Right forelimb (tissue), 1 donor: ENCODE measurements around the gene UBALD1.

Experiments
- DNase-seq: peaks from one replicate; pipeline ENCODE4 v3.0.0-alpha.2; 2018

The UBALD1 gene

DNA sequence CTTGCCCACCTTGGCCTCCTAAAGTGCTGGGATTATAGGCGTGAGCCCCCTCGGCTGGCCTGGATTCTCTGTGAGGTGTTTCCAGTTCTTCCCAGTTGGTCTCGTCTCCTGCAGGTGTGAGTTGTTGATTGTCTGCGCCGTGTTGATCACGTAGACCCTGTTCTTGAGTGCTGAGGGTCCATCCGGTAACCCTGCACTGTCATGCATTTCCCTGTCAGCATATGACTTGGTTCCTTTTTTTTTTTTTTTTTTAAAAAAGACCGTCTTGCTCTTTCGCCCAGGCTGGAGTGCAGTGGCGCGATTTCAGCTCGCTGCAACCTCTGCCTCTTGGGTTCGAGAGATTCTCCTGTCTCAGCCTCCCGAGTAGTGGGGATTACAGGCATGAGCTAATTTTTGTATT is 27.2 kb upstream of the UBALD1 start:
- DNase-seq: no peak

DNA sequence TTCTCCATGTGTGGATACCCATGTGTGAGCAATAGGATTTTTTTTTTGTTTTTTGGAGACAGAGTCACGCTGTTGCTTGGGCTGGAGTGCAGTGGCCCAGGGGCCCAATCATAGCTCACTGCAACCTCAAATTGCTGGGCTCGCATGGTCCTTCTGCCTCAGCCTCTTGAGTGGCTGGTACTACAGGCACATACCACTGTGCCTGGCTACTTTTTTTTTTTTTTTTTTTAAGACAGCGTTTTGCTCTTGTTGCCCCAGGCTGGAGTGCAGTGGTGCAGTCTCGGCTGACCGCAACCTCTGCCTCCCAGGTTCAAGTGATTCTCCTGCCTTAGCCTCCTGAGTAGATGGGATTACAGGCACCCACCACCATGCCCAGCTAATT is 26.6 kb upstream of the UBALD1 start:
- DNase-seq: no peak

DNA sequence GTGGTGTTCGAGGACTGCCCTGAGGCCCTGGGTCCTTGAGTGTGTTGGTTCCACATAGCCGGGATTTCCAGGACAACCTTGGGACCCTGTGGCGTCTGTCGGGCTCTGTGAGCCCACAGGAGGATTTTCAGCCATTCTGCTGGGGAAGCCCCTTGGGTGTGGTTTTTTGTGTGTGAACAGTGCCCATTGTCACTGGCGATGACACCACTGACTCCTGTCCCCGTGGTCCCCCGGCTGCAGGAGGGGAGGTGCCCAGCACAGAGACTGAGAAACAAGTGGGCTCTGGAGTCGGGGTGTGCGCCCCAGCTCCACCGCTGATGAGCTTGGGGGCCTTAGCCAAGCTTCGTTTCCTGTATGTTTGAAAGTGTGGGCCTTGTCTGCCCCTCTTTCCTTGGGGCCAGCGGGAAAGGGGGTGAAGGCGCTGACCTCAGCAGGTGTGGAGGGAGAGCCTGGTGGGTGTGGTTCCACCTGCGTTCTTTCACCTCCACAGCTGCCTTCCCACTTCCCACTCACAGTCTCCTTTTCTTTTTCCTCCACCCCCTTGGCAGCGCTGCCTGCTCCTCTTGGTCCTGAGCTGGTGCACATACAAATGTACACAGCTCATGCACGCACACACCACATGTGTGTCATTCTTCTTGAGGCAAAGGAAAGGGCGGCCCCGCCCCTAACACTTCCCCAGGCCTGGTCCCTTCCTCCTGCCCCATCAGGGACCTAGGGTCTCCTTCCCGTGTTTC is 26.1 kb upstream of the UBALD1 start:
- no peak for DNase-seq

DNA sequence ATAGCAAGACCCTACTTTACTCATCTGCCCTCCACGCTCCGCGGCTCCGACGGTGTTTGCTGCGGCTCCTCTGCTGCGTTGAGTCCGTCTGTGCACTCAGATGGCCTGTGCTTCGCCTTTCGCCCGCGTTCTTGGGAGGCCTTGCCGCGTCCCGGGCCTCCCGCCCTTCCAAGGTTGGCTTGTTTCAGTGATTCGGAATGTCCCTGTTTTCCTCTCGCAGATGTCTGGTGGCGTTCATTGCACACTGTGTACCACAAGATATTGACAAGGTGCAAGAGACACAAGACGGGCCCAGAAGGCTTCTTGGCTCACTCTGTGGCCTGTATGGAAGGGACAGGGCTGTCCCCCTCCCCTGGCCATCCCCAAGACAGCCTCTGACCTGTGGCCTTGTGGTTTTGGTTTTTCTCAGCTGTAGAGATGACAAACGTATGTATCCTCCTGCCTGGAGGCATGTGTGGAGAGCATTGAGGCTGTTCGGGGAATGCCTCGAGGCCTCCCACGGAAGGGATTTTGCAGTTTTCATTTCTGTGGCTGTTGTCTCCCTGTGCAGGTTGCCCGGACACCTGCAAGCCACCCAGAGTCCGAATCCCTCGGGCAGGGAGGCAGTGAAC is 25.3 kb upstream of the UBALD1 start:
- DNase-seq: no peak

DNA sequence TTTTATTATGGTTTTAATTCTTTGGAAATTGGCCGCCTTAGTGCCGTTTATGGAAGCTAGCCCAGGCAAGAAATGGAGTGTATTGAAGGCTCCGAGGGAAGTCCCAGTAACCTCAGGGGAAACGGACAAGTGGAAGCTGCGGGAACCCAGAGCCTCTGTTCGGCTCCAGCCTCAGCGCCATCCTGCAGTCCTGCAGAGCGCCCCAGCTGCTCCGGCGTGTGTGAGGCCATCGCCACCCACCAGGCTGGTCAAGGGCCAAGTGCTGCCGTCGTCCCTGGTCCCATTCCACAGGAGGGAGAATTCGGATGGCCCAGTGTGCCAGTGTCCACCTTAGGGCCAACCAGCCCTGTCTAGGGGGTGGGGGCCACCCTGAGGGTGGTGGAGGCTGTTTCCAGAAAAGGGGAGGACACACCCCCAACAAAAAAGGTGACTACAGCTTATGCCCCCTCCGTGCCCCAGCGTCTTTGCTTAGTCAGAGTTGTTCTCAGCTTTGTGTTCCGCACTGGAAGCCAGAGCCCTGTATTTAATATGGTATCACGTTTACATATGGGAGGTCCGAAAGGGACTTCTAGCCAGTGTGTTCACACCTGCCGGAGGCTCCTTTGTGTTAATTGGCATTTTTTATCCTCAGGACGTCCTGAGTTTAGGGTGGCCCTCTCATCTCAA is 22.9 kb upstream of the UBALD1 start:
- no peak for DNase-seq

DNA sequence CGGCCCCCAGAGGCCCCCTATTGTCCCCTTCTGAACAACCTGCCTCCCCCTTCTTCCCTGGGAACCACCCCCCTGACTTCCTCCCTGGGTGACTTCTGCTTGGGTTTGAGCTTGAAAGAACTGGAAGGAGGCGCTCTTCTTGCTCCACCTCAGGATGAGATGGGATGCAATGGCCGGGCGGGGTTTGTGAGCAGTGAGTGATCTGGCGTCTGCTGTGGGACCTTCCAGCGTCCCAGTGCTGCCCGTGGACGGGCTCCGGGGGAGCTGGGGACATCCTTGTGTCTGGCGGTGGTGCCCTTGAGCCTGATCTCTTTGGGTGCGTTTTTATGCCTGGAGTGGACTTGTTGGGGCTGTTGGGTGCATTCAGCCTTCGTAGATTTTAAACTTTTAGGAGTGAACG is 21.5 kb upstream of the UBALD1 start:
- no peak for DNase-seq

DNA sequence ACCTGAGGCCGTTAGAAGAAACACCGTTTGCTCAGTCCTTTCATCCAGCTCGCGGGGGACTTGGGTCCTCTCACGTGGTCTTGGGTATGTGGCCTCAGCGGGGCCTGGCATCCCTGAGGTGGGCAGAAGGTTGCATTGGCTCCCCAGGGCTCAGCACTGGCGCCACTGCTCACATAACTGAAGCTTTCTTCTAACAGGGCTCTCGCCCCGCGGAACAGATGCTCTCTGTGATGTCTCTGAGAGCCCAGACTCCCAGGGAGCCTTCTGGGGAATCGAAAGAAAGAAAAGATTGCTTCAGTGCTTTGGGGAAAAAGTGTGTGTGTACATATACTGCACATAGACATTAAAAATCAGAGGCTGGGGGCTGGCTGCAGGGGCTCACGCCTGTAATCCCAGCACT is 20.1 kb upstream of the UBALD1 start:
- DNase-seq: no peak

DNA sequence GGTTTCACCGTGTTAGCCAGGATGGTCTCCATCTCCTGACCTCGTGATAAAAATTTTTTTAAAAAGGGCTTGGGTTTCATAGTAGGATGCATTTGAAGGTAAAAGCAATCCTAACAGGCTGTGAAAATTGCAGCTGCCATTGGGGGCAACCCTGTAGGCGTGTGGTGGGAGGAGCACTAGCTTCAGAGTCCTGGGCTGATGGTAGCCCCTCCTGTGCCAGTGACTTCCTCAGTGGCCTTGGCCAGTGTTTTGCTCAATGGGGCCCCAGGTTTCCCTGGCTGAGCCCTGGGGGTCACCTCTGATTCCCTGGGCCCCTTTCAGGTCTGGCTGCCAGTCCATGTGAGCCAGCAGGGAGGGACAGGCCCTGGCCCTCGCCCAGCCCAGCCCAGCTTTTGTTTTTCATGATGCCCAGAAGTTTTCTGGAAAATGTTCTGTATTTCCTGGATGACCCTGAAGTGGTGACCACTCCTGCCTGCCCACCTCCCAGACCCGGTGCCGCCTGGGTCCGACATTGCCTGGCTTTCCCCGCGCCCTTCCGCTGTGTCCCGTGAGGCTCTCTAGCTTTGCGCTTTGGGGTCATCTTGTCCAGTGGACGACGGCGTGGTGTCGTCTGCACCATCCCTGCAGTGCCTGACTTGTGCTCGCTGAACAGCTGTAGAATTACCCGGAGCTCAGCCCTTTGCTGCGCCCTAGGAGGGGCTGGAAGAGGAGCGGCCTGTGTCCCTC is 19.4 kb upstream of the UBALD1 start:
- DNase-seq: no peak

DNA sequence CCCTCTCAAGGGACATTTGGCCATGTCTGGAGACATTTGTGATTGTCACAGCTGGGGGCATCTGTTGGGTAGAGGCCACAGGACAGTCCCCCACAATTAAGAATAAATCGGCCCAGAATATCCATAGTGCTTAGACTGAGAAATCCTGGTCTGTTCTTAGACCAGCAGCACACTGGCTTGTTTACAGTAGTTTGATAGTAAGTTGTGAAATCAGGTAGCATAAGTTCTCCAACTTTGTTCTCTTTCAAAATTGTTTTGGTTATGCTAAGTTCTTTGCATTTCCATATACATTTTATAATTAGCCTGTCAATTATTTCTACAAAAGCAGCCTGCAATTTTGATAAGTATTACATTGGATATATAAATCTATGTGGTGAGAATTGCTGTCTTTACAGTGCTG is 16.8 kb upstream of the UBALD1 start:
- DNase-seq: no peak

DNA sequence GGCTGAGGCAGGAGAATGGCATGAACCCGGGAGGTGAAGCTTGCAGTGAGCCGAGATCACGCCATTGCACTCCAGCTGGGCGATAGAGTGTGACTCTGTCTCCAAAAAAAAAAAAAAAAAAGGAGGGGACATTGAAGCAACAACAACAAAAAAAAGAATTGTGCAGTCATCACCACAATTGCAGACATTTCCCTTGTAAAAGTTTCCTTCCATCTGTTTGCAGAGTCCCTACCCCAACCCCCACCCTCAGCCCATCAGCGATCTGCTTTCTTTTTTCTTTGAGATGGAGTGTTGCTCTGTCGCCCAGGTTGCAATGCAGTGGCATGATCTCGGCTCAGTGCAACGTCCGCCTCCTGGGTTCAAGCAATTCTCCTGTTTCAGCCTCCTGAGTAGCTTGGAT is 13.6 kb upstream of the UBALD1 start:
- no peak for DNase-seq

DNA sequence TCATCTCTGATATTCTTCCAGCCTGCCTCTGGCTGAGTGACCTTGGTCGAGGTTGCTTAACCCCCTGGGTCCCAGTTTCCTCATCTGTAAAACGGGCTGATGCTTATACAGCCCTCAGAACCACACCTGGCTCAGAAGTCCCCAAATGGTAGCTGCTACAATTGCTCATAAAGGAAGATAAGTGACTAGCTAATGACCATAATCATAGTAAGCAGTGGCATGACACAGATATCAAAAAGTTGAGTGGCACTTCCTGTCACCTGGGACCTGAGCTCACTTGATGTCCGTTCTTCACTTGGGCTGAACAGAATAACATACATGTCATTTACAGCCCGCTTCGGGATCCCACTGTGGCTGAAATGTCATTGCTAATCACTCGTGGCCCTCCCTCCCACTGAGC is 11.7 kb upstream of the UBALD1 start:
- no peak for DNase-seq

DNA sequence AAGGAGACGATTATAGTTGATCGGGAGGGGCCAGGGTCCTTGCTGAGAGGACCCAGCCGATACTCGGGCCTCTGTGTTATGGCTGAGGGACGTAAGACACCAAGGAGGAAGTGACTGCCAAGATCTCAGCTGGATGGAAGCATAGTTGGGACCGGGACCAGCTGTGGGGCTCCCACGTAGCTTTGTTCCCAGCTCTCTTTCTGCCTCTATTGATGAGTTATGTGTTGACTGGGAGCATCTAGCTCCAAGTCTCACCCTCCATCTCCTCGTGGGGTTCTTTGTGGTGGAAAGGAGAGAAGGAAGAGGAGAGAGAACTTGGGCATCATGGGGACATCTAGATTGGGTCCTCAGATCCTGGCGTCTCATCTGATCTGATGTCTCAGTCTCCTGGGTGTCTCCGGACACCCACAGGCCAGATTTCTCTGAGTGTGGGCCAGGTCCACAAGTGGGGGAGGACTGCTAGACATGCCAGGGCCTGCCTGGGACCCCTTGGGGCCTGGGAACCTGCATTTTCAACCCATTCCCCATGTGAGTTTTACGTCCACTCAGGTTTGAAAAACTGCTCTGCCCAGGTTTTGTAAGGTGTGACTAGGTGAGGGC is 11.0 kb upstream of the UBALD1 start:
- no peak for DNase-seq

DNA sequence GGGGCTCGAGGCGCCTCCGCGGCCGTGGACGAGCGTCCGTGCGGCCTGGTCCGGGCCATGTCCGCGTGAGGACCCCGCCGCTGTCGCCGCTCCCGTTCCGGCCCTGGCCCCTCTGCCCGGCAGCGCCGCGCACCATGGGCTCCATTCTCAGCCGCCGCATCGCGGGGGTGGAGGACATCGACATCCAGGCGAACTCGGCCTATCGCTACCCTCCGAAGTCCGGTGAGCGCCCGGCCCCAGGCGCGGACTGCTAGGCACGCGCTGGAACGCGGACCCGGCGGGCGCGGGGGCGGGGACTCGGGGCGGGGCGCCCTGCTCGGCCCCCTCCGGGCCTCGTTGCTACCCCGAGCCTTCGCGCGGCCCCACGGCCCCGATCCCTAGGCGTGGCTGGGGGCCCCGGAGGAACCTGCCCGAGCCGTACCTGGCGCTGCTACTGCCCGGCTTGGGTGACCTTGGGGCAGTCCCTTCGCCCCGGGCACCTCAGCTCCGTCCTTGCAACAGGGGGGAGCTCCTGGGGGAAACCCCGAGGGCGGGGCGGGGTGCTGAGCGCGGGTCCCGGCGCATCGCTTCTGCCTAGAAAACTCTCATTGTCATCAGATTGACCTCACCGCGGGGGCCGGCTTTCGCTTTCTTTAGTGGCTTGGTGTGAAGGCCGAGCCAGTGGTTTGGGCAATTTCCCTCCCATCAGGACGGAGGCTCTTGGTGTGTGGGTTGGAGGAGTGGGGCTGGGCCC is 10.3 kb upstream of the UBALD1 start:
- DNase-seq: peak; percentile 66

DNA sequence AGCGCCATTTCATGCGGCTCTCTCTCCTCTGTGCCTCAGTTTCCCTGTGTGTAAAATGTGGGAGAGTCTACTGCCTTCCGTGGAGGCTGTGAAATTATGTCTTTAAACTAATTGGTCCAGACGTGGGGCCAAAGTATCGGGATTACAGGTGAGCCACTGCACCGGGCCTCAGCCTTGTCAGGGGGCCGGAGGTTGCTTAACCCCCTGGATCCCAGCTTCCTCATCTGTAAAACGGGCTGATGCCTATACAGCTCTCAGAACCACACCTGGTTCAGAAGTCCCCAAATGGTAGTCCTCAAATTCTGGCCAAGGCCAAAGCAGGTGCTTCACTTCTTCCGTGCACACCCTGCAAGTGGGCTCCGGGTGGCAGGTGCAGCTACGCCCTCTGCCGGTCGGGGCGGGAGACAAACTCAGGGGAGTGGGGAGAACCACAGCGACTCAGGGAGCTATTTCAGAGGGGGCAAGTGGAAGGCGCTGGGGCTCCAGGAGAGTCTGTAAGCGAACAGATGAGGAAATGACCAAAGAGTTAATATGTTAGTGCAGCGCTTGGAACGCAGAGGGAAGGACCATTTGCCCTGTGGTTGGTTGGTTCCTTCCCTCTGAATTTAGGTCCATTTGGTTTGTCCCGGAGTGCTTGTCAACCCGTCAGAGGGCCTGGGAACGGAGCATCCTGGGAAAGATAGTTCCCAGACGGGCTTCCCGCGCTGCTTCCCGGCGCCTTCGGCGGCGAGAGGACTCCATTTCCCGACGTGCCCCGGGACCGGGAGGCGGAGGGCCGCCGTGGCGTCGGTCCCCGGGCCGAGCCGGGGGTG is 9.5 kb upstream of the UBALD1 start, which contains the start of gene MGRN1:
TSS of gene MGRN1 (plus strand) at position 812 of the 812 bp plus-strand sequence. CDS start 135 bp downstream, outside the sequence.
- DNase-seq: peak; percentile 97

DNA sequence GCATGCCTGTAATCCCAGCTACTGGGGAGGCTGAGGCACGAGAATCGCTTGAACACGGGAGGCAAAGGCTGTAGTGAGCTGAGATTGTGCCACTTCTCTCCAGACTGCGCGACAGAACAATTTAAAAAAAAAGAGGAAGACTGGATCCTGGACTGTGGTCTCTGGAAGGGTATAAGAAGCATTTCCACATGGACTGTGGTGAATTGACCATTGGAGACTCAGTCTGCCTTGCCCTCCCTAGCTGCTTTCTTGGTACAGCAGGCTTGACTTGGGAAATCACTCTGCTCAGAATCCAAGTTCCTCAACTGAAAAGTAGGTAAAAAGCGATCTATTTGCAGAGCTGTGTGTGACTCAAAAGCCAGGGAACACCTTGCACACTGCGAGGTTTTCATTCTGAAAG is 8.9 kb upstream of the UBALD1 start:
- no peak for DNase-seq

DNA sequence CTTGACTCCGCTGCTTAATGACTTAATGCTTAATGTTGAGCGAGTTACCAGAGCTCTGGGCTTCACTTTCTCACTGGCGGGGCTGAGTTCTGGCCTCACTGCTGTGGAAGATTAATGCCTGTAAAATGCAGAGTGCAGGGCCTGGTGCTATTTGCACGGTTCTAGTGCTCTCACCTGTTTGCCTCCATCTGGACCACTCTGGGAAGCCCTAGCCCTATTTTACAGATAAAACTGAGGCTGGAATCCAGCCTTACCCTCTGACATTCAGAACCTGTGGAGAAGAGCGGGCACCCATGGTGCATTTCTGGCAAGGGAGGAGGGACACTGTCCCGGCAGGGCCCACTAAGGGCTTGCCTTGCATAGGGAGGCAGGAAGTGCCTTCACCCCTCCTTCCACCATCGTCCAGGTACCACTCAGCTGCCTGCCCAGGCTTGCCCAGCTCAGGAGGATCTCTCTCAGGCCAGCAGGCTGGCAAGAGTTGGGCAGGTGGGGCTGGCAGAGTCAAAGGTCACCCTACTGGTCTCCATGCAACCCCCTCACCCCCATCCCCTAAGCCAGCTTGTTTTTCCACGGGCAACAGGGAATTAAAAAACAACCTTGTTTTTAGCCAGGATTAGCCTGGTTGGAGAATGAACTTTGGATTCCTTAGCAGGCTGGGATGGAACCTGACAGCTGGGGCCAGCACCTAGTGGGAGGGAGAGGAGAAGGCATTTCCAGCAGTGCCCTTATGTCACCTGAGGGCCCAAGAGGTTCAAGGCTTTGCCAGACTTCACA is 4.1 kb upstream of the UBALD1 start:
- DNase-seq: no peak

DNA sequence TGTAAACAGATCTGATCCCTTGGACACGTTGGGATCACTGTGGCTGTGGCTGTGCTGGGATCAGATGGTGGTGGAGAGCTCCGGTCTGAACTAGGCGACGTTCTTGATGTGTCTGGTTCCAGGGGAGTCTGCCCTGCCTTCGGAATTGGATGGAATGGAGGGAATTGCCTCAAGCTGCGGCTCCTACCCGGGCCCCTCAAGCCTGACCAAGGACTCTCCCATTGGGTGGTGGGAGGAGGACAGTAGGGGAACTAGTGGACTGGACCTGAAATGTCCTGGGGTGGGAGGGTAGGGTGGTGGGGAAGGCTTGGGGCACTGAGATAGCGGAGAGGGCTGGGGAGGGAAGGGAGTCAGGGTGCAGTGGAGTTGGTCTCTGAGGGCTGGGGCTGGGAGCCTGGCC is 3.2 kb upstream of the UBALD1 start:
- DNase-seq: no peak

DNA sequence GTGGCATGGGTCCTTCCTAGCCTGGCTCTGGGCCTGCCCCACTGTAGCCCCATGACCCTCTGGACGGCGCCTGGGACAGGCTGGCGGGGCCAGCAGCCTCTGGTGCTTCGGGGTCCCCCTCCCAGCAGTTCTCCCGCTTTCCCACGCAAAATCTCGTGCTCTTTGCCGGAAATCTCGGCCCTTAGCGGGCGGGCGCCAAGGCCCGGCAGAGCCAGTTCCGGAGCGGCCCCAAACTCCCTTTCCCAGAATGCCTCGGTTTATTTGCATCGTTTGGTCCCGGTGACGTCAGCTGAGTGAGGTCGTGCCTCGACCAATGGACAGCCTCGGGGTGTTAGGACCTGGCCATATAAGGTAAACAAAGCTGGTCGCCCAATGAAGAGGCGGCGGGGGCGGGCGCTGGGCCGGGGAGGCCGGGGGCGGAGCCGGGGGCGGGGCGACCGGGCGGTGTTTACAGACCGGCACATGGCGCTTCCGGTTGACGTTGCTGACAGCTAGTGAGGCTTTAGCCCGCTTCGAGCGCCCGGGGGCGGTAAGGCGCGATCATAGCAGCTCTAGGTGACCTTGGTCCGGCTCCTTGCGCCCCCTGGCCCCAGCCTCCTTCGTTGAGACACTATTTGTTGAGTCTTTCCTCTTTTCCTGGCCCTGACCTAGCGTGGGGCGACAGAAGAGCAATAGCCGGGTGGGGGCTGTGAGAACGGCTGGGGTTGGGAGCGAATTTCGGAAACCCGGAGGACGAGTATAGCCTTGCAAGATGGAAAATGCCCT is 1.5 kb upstream of the UBALD1 start:
- peak; percentile 100 for DNase-seq

DNA sequence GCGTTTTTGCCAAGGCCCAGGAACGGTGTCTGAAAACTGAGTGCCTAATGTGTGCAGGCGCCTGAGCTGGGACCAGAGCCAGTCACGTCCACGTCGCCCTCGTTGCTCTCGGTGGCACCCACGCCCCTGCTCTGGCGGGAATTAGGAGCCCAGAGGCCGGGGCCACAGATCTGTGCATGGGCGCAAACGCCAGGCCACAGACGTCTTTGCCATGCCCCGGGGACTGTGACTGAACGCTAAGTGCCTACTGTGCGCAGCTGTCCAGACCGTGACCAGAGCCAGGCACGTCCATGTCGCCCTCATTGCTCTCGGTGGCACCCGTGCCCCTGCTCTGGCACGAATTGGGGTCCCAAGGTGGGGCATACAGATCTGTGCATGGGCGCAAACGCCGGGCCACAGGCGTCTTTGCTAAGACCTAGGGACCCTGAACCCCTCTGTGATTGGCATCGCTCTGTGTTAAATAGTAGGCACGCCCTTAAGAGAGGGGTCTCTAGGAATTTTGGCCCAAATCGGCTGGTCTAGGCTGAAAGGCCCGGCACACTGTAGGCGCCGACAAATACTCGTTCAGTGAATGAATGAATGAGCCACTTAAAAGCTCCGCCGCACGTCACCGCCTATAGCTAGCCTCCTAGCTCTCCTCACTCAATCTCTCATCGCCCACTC is 827 bp upstream of the UBALD1 start:
- DNase-seq: no peak
